Tibial nerve (tissue), 4 donors: ENCODE measurements around the gene PKNOX2. TPM values are rescaled to one million over a fixed set of nuclear protein-coding genes. Genes with fewer than 3 reads are reported as not detected.

ENCODE experiments used
- DNase-seq, 2 donors: peaks; one replicate each; pipeline ENCODE4 v3.0.0-alpha.2; 2019; ENCODE audit warnings: low spot score in 2 of 2
- H3K27ac ChIP-seq, 4 donors: fragments of 200-600 bp; sonication (generic) in 3 of 4; one replicate each; pipeline ENCODE4 v1.5.1; 2017 to 2019; ENCODE audit warnings: mild to moderate bottlenecking in 1 of 4
- H3K27me3 ChIP-seq, 2 donors: fragments of 200-600 bp; sonication (generic) in 1 of 2; one replicate each; pipeline versions ENCODE4 v1.5.1 to v1.6.0; 2017 to 2019
- H3K36me3 ChIP-seq, 3 donors: fragments of 200-600 bp; sonication (generic); one replicate each; pipeline ENCODE4 v1.5.1; 2018 to 2019
- H3K4me1 ChIP-seq, 4 donors: fragments of 200-600 bp; sonication (generic) in 3 of 4; one replicate each; pipeline ENCODE4 v1.5.1; 2017 to 2019
- H3K4me3 ChIP-seq, 4 donors: fragments of 200-600 bp; sonication (generic) in 3 of 4; one replicate each; pipeline ENCODE4 v1.5.1; 2017 to 2019; ENCODE audit warnings: mild to moderate bottlenecking in 1 of 4, moderate library complexity in 1 of 4
- H3K9me3 ChIP-seq, 4 donors: fragments of 200-600 bp; sonication (generic) in 3 of 4; one replicate each; pipeline ENCODE4 v1.5.1; 2017 to 2019
- EP300 ChIP-seq, 2 donors: sonication (generic); formaldehyde crosslinking; IDR thresholded peaks; one replicate each; pipeline ENCODE4 v1.6.1; 2017; ENCODE audit warnings: antibody characterized with exemption in 2 of 2, mild to moderate bottlenecking in 1 of 2
- POLR2A ChIP-seq, 2 donors: fragments of 450-650 bp; IDR thresholded peaks; one replicate each; pipeline ENCODE4 v1.6.1; 2017; ENCODE audit warnings: antibody characterized with exemption in 2 of 2, mild to moderate bottlenecking in 2 of 2, moderate library complexity in 2 of 2
- WGBS, 2 donors: methylation state at CpG; one replicate each; pipeline ENCODE4 v1.1.5; 2018; 5-methylcytosine and 5-hydroxymethylcytosine counted together
- total RNA-seq, 4 donors: library from RNA; depleted of rRNA; stranded (reverse); fragments of >200 nt; gene quantifications; one replicate each; pipeline ENCODE4 v1.1.0, GENCODE V29; 2016
- TF ChIP-seq, protein P1 (sequence below), 5 experiments: fragments of 200-600 bp in 3 of 5; fragments of 450-650 bp in 2 of 5; sonication (generic) in 3 of 5; IDR thresholded peaks; one replicate each; pipeline ENCODE4 v1.5.1; 2016 to 2019; ENCODE audit warnings: antibody characterized with exemption in 5 of 5, mild to moderate bottlenecking in 3 of 5, moderate library complexity in 2 of 5

The PKNOX2 gene
- total RNA-seq, 4 donors from 2014 or later, result 5.7 to 7.2 (median 6.4) TPM

DNA sequence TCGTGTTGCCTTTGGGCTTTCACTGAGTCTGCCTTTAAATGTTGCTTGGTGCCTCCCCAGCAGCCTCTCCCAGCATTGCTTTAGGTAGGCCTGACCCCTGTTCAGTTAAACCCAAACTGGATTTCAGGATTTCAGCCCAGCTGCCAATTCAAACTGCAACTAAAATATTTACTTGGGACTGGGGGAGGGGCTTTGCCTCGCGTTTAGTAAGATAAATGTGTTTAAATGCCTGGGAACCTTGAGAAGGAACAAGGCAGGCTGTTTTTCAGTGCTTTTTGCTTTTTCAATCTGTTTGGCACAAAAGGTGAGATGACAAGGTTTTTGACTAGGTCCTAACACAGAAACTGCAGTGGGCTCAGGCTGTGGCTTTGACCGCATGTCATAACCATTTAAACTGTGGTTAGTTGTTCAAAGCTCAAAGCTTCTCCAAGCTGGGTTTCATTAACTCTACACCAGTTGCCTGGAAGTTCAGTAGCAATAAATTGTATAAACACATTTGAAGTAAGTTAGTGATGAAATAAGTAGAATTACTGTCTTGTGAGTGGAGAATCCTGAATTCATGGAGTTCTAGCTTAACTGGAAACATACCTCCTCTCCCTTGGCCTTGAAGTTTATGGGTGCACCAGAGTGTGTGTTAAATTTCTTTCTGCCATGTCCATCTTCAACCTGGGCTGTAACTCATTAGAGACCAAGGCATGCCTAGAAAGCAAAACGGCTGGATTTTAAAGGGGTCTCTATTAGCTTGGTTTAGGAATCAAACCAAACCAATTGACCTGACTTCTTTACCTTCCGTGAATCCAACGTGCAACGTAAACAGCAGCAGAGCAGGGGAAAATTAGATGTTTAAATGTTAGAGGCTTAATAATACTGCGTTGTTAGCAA, 3.6 kb downstream of the PKNOX2 start:
- no peaks in the 10 kb centered on the region for H3K36me3 ChIP-seq
- DNase-seq, result no peak
- H3K4me1 ChIP-seq, result peaks cover 0 to 65% (median 27%) of the 10 kb centered on the region in 4 donors
- H3K4me3 ChIP-seq, result no peak overlapping the region
- no peaks in the 10 kb centered on the region for H3K27me3 ChIP-seq
- 59 to 66% methylated on average over 9 of the region's 9 CpGs for WGBS, 2 donors
- no peaks in the 10 kb centered on the region for H3K9me3 ChIP-seq
- TF ChIP-seq, protein P1, sequence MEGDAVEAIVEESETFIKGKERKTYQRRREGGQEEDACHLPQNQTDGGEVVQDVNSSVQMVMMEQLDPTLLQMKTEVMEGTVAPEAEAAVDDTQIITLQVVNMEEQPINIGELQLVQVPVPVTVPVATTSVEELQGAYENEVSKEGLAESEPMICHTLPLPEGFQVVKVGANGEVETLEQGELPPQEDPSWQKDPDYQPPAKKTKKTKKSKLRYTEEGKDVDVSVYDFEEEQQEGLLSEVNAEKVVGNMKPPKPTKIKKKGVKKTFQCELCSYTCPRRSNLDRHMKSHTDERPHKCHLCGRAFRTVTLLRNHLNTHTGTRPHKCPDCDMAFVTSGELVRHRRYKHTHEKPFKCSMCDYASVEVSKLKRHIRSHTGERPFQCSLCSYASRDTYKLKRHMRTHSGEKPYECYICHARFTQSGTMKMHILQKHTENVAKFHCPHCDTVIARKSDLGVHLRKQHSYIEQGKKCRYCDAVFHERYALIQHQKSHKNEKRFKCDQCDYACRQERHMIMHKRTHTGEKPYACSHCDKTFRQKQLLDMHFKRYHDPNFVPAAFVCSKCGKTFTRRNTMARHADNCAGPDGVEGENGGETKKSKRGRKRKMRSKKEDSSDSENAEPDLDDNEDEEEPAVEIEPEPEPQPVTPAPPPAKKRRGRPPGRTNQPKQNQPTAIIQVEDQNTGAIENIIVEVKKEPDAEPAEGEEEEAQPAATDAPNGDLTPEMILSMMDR (IDR thresholded peaks at IDR 0.05), result no peak
- TF ChIP-seq EP300 (IDR thresholded peaks at IDR 0.05), result no peak
- no peak for TF ChIP-seq POLR2A (IDR thresholded peaks at IDR 0.05)
- peak overlapping the region in 3 of 4 donors; percentile 75 to 94 (median 92) for H3K27ac ChIP-seq

DNA sequence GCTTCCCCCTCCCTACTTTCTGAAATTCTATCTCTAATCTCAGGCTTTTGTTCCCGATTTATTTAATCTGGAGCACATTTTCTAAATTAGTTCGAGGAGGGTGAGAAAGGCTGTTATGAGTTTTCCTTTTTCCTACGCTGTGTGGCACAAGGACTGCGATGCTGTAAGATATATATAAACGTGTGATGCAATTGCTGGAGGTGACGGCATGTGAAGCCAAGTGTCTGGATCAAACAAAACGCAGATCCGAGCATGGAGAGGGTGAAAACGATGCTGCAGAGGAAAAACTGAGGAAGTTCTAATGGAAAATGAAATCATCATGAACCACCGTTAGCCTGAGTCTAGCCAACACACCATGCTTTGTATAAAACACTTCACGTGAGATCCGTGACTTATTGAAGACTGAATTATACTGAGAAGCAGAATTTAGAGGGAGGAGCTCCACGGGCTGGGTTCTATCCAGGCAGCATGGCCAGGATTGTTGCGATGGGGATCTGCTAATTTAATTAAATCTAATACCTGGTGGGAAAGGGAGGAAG, 4.4 kb downstream of the PKNOX2 start:
- WGBS, 2 donors, result 54 to 55% methylated on average over 14 of the region's 14 CpGs
- Histone ChIP-seq H3K27ac (peak overlapping the region; percentile 31 to 94 (median 69)), H3K4me1 (peaks cover 0 to 57% (median 27%) of the 10 kb centered on the region in 4 donors), H3K4me3 (no peak overlapping the region), H3K9me3 (no peaks in the 10 kb centered on the region), H3K27me3 (no peaks in the 10 kb centered on the region), H3K36me3 (no peaks in the 10 kb centered on the region)
- DNase-seq, result no peak
- no peak for TF ChIP-seq EP300 (IDR thresholded peaks at IDR 0.05)
- TF ChIP-seq, protein P1 (IDR thresholded peaks at IDR 0.05), result no peak
- TF ChIP-seq POLR2A (IDR thresholded peaks at IDR 0.05), result no peak

GRCh38 chr11:125170001-125170509, 5.5 kb downstream of the PKNOX2 start:
- no peaks in the 10 kb centered on the region for H3K9me3 ChIP-seq
- no peaks in the 10 kb centered on the region for H3K27me3 ChIP-seq
- 44 to 61% methylated on average over 9 of the region's 9 CpGs for WGBS, 2 donors
- TF ChIP-seq EP300 (IDR thresholded peaks at IDR 0.05) (no peak), POLR2A (IDR thresholded peaks at IDR 0.05) (no peak)
- TF ChIP-seq, protein P1 (IDR thresholded peaks at IDR 0.05), result no peak
- H3K4me3 ChIP-seq, result no peak overlapping the region
- H3K27ac ChIP-seq, result peak overlapping the region; percentile 31 to 94 (median 69)
- H3K36me3 ChIP-seq, result no peaks in the 10 kb centered on the region
- peaks cover 0 to 54% (median 27%) of the 10 kb centered on the region in 4 donors for H3K4me1 ChIP-seq
- DNase-seq, result no peak

- Histone ChIP-seq H3K27me3 (no peaks in the 10 kb centered on the region), H3K36me3 (no peaks in the 10 kb centered on the region), H3K4me3 (no peak overlapping the region), H3K27ac (peak overlapping the region; percentile 31 to 94 (median 69)), H3K4me1 (peaks cover 0 to 54% (median 27%) of the 10 kb centered on the region in 4 donors), H3K9me3 (no peaks in the 10 kb centered on the region)
- no peak for TF ChIP-seq EP300 (IDR thresholded peaks at IDR 0.05)
- TF ChIP-seq POLR2A (IDR thresholded peaks at IDR 0.05), result no peak
- TF ChIP-seq, protein P1 (IDR thresholded peaks at IDR 0.05), result no peak
- peak; percentile 47 to 49 for DNase-seq
- WGBS, 2 donors, result 27 to 28% methylated on average over 12 of the region's 12 CpGs
These were observed 6.0 kb downstream of the PKNOX2 start for GRCh38 chr11:125170510-125171031.
